ENCODE results near the gene PAQR8.

DNA sequence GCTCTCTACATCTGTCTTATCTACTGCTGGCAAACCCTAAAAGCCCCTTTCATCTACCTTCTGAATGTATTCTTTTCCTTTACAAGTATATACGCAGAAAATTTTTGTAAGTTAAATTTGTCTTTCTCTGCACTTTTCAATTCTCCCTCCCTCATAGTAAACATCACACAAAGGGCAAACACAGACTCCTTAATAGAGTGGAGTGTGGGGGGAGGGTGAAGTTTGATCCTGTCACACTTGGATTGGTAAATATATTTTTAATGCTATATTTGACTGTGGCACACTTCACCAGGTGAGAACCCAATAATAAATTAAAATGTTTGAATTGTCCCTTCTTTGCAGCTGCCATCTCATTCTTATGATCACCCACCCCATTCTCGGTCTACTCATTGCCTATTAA lies 33.2 kb upstream of the PAQR8 start:
- TF ChIP-seq, protein P1, sequence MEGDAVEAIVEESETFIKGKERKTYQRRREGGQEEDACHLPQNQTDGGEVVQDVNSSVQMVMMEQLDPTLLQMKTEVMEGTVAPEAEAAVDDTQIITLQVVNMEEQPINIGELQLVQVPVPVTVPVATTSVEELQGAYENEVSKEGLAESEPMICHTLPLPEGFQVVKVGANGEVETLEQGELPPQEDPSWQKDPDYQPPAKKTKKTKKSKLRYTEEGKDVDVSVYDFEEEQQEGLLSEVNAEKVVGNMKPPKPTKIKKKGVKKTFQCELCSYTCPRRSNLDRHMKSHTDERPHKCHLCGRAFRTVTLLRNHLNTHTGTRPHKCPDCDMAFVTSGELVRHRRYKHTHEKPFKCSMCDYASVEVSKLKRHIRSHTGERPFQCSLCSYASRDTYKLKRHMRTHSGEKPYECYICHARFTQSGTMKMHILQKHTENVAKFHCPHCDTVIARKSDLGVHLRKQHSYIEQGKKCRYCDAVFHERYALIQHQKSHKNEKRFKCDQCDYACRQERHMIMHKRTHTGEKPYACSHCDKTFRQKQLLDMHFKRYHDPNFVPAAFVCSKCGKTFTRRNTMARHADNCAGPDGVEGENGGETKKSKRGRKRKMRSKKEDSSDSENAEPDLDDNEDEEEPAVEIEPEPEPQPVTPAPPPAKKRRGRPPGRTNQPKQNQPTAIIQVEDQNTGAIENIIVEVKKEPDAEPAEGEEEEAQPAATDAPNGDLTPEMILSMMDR (IDR thresholded peaks at IDR 0.05; ENCODE audit: borderline replicate concordance, extremely low read depth, low read length, poor library complexity, severe bottlenecking), result no peak
- no peak for TF ChIP-seq EZH2 (IDR thresholded peaks at IDR 0.05; ENCODE audit: borderline replicate concordance, low read depth, low read length, severe bottlenecking)

Measured in DND-41 (cell line).